Loucy (cell line): Measurements from ENCODE around the gene MAP3K5.

Source experiments
- H2AFZ ChIP-seq: fragments of 200-600 bp; sonication (generic); 2 replicates; pipeline ENCODE4 v1.6.0; 2016; ENCODE audit warnings: antibody characterized with exemption, mild to moderate bottlenecking, low read length, moderate library complexity
- H3F3A ChIP-seq: fragments of 200-600 bp; 2 replicates; pipeline ENCODE4 v1.6.0; 2016; ENCODE audit warnings: antibody characterized with exemption, low read depth, mild to moderate bottlenecking
- H3K27me3 ChIP-seq: fragments of 200-600 bp; sonication (generic); 2 replicates; pipeline ENCODE4 v1.6.1; 2014; ENCODE audit warnings: low read length, mild to moderate bottlenecking; ENCODE audit not compliant: insufficient read depth, poor library complexity, severe bottlenecking
- H3K36me3 ChIP-seq: fragments of 200-600 bp; sonication (generic); 2 replicates; pipeline ENCODE4 v1.6.1; 2016; ENCODE audit warnings: low read length; ENCODE audit not compliant: insufficient read depth
- H3K4me1 ChIP-seq: fragments of 200-600 bp; sonication (generic); 2 replicates; pipeline ENCODE4 v1.5.1; 2014; ENCODE audit warnings: low read length, mild to moderate bottlenecking; ENCODE audit not compliant: insufficient read depth, poor library complexity, severe bottlenecking
- H3K4me2 ChIP-seq: fragments of 200-600 bp; sonication (generic); 2 replicates; pipeline ENCODE4 v1.6.0; 2014; ENCODE audit warnings: antibody characterized with exemption, low read length, low read depth, mild to moderate bottlenecking; ENCODE audit not compliant: poor library complexity, severe bottlenecking
- H3K4me3 ChIP-seq: fragments of 200-600 bp; sonication (generic); 2 replicates; pipeline ENCODE4 v1.5.1; 2014; ENCODE audit warnings: low read length, mild to moderate bottlenecking, mixed read lengths; ENCODE audit not compliant: poor library complexity, severe bottlenecking
- H3K79me2 ChIP-seq: fragments of 200-600 bp; sonication (generic); 2 replicates; pipeline ENCODE4 v1.6.1; 2014; ENCODE audit warnings: low read length; ENCODE audit not compliant: insufficient read depth
- H3K9ac ChIP-seq: fragments of 200-600 bp; sonication (generic); 2 replicates; pipeline ENCODE4 v1.6.0; 2014; ENCODE audit warnings: mild to moderate bottlenecking, low read depth, low read length, moderate library complexity; ENCODE audit not compliant: poor library complexity, severe bottlenecking
- H3K9me2 ChIP-seq: fragments of 200-600 bp; sonication (generic); replicated peaks from 2 replicates; pipeline ENCODE4 v1.6.1; 2016; ENCODE audit warnings: low read depth, low read length, mixed read lengths
- H3K9me3 ChIP-seq: fragments of 200-600 bp; sonication (generic); 2 replicates; pipeline ENCODE4 v1.6.1; 2014; ENCODE audit warnings: mild to moderate bottlenecking, antibody characterized with exemption, low read length, low read depth; ENCODE audit not compliant: insufficient read depth
- H4K20me1 ChIP-seq: fragments of 200-600 bp; sonication (generic); 2 replicates; pipeline ENCODE4 v1.6.0; 2014; ENCODE audit warnings: antibody characterized with exemption, low read length, mild to moderate bottlenecking; ENCODE audit not compliant: insufficient read depth, poor library complexity, severe bottlenecking
- EZH2phosphoT487 ChIP-seq: fragments of 200-600 bp; IDR thresholded peaks from 2 replicates; pipeline ENCODE4 v1.6.1; 2018; ENCODE audit warnings: antibody characterized with exemption, mild to moderate bottlenecking, moderate library complexity, borderline replicate concordance
- TF ChIP-seq, protein P1 (sequence below): fragments of 200-600 bp; sonication (generic); conservative IDR thresholded peaks from 2 replicates; pipeline ENCODE4 v1.5.1; 2014; ENCODE audit warnings: mild to moderate bottlenecking, antibody characterized with exemption, low read length

The MAP3K5 gene

DNA sequence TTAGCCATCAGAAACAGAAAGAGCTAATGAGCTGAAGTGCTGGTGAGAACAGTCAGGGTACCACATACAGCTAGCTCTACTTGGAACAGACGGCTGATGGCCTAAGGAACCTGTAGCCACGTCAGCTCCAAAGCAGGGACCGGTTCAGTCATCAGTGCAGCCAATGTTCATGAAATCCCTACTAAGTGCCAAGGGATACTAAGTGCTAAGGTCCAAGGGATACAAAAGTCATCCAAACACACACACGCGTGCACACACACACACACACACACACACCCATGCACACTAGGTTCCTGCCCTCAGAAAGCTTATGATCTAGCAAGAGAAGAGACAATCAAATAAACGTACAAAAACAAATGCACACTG, 53.6 kb downstream of the MAP3K5 start:
- no peaks in the 10 kb centered on the region for H3K9me3 ChIP-seq
- H3K9ac ChIP-seq, result no peak overlapping the region
- H3K9me2 ChIP-seq, result no peaks in the 10 kb centered on the region
- H3K36me3 ChIP-seq, result no peaks in the 10 kb centered on the region
- H3F3A ChIP-seq, result no peaks in the 10 kb centered on the region
- H2AFZ ChIP-seq, result no peak overlapping the region
- H3K79me2 ChIP-seq, result no peaks in the 10 kb centered on the region
- TF ChIP-seq, protein P1, sequence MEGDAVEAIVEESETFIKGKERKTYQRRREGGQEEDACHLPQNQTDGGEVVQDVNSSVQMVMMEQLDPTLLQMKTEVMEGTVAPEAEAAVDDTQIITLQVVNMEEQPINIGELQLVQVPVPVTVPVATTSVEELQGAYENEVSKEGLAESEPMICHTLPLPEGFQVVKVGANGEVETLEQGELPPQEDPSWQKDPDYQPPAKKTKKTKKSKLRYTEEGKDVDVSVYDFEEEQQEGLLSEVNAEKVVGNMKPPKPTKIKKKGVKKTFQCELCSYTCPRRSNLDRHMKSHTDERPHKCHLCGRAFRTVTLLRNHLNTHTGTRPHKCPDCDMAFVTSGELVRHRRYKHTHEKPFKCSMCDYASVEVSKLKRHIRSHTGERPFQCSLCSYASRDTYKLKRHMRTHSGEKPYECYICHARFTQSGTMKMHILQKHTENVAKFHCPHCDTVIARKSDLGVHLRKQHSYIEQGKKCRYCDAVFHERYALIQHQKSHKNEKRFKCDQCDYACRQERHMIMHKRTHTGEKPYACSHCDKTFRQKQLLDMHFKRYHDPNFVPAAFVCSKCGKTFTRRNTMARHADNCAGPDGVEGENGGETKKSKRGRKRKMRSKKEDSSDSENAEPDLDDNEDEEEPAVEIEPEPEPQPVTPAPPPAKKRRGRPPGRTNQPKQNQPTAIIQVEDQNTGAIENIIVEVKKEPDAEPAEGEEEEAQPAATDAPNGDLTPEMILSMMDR, result no peak
- no peak for TF ChIP-seq EZH2phosphoT487
- H3K27me3 ChIP-seq, result no peaks in the 10 kb centered on the region
- no peak overlapping the region for H3K4me2 ChIP-seq
- H4K20me1 ChIP-seq, result no peaks in the 10 kb centered on the region
- H3K4me3 ChIP-seq, result no peak overlapping the region
- no peaks in the 10 kb centered on the region for H3K4me1 ChIP-seq

DNA sequence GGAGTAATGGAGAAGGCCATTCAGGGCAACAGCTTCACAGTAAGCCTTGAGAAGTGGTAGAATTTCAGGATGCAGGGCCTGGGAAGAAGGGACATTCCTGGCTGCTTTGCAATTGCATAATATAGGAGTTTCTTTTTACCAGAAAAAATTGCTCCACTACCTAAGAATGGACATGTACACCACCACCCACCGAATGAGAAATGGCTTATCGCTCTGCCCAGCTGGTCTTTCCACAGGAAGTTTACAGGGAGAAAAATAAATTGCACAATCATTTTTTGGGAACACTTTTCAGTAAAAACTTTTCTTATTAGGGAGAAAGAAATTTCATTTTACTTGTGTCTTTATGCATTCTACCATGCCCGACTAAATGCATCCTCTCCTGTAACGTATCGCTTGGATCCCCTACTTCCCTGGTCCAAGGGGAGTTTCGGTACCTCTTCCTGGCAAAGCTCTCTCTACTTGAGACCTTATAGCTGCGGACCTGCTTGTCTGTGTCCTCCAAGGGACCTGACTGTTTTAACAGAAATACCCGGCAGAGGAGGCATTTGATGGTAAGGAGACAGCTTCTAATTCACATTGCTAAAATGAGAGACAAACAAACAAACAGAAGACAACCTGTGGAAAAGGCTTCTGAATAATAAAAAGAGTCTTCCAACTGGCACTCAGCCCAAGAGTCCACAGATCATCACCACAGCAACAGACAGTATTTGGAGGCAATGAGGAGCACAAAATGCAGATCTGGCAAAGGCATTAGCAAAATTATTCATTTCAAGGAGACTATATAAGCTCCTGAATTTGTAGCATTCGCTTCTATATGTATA, 54.2 kb downstream of the MAP3K5 start:
- Histone ChIP-seq H3K9ac (no peak overlapping the region), H3K4me1 (no peaks in the 10 kb centered on the region), H3K4me2 (no peak overlapping the region), H3K4me3 (no peak overlapping the region), H3K27me3 (no peaks in the 10 kb centered on the region), H3K9me2 (no peaks in the 10 kb centered on the region), H3K36me3 (no peaks in the 10 kb centered on the region), H3K9me3 (no peaks in the 10 kb centered on the region), H3F3A (no peaks in the 10 kb centered on the region), H3K79me2 (no peaks in the 10 kb centered on the region), H4K20me1 (no peaks in the 10 kb centered on the region), H2AFZ (no peak overlapping the region)
- TF ChIP-seq, protein P1, result no peak
- TF ChIP-seq EZH2phosphoT487, result no peak

DNA sequence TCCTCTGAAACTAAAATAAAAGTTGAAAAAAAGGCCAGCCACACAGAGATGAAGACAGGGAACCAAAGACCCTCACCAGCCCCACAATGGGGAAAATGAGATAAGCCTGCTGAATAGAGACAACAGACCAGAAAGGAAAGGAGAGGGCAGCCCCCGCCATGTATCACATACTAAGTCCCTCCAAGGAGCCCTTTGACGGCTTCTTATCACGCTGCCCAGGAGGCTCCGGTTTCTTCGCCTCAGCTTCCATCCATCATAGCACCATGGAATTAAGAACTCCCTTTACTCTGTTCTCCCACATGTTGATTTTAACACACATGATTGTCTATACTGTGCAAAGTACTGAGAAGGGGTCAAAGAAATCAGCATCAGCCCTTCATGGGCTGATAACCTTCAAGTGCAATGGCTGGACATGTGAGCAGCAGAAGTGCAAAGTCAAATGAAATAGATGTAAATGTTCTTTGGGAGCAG, 54.9 kb downstream of the MAP3K5 start:
- H2AFZ ChIP-seq, result no peak overlapping the region
- H3K79me2 ChIP-seq, result no peaks in the 10 kb centered on the region
- H3K4me3 ChIP-seq, result no peak overlapping the region
- H3K4me2 ChIP-seq, result no peak overlapping the region
- H3K36me3 ChIP-seq, result no peaks in the 10 kb centered on the region
- H3K4me1 ChIP-seq, result no peaks in the 10 kb centered on the region
- no peak for TF ChIP-seq EZH2phosphoT487
- TF ChIP-seq, protein P1, result no peak
- H3F3A ChIP-seq, result no peaks in the 10 kb centered on the region
- no peak overlapping the region for H3K9ac ChIP-seq
- H3K9me2 ChIP-seq, result no peaks in the 10 kb centered on the region
- H3K27me3 ChIP-seq, result no peaks in the 10 kb centered on the region
- H4K20me1 ChIP-seq, result no peaks in the 10 kb centered on the region
- no peaks in the 10 kb centered on the region for H3K9me3 ChIP-seq
